IMR-90 (cell line): ENCODE results near the gene MTHFD2. TPM values are rescaled to one million over a fixed set of nuclear protein-coding genes. Genes with fewer than 3 reads are reported as not detected.

ENCODE experiments used
- ATAC-seq: fragments of 200-7000 bp; cut with Tn5 transposase; 2 replicates; pipeline ENCODE4 v1.9.1; 2020; ENCODE audit warnings: low read depth, mild to moderate bottlenecking, moderate library complexity
- BruUV-seq: library from RNA; stranded (reverse); fragments of 400-500 nt; replicated peaks from 2 replicates; lab custom pipeline; 2021; lab: Mats Ljungman, UMichigan
- CTCF ChIA-PET: fragments of 300-600 bp; formaldehyde crosslinking; extraction: SDS; loops from one replicate; lab custom pipeline; 2021; ENCODE audit warnings: antibody characterized with exemption; lab: Yijun Ruan, JAX
- POLR2A ChIA-PET: fragments of 300-600 bp; sonication (Branson Sonifier 250); formaldehyde crosslinking; loops from one replicate; lab custom pipeline; 2022; ENCODE audit warnings: antibody characterized with exemption; ENCODE audit not compliant: unreplicated experiment; lab: Charles Lee
- DNase-seq: peaks from one replicate; pipeline ENCODE4 v3.0.0; 2013
- H2AFZ ChIP-seq: replicated peaks from 2 replicates; pipeline ENCODE3; 2013; ENCODE audit warnings: low read length, mild to moderate bottlenecking; ENCODE audit not compliant: poor library complexity
- H2AK5ac ChIP-seq: 2 replicates; pipeline ENCODE4 v1.6.1; 2013; ENCODE audit warnings: low read depth, low read length, inconsistent platforms
- H2AK9ac ChIP-seq: replicated peaks from 2 replicates; pipeline ENCODE3; 2013; ENCODE audit warnings: mild to moderate bottlenecking, low read depth, low read length, moderate library complexity; ENCODE audit not compliant: poor library complexity
- H2BK120ac ChIP-seq: 2 replicates; pipeline ENCODE4 v1.6.1; 2013; ENCODE audit warnings: low read depth, low read length, inconsistent platforms
- H2BK15ac ChIP-seq: 3 replicates; pipeline ENCODE4 v1.6.1; 2013; ENCODE audit warnings: low read depth, low read length, inconsistent platforms
- H2BK20ac ChIP-seq: 2 replicates; pipeline ENCODE4 v1.6.1; 2013; ENCODE audit warnings: low read depth, mild to moderate bottlenecking, inconsistent platforms, low read length, moderate library complexity
- H2BK5ac ChIP-seq: 2 replicates; pipeline ENCODE4 v1.6.1; 2013; ENCODE audit warnings: mild to moderate bottlenecking, low read depth, low read length, inconsistent platforms; ENCODE audit not compliant: poor library complexity, severe bottlenecking
- H3K14ac ChIP-seq: replicated peaks from 2 replicates; pipeline ENCODE4 v1.6.1; 2013; ENCODE audit warnings: low read depth, low read length, inconsistent platforms
- H3K18ac ChIP-seq: 2 replicates; pipeline ENCODE4 v1.6.1; 2013; ENCODE audit warnings: low read depth, low read length, control low read depth
- H3K23ac ChIP-seq: 2 replicates; pipeline ENCODE4 v1.6.1; 2013; ENCODE audit warnings: low read depth, low read length, inconsistent platforms
- H3K27ac ChIP-seq: 2 replicates; pipeline ENCODE4 v1.5.1; 2013; ENCODE audit warnings: mild to moderate bottlenecking, control low read depth, low read length; ENCODE audit not compliant: insufficient read depth
- H3K27me3 ChIP-seq: 2 replicates; pipeline ENCODE4 v1.6.1; 2013; ENCODE audit warnings: low read length; ENCODE audit not compliant: control insufficient read depth, insufficient read depth
- H3K36me3 ChIP-seq: 2 replicates; pipeline ENCODE4 v1.6.1; 2013; ENCODE audit warnings: low read length, mixed read lengths; ENCODE audit not compliant: control insufficient read depth, insufficient read depth
- H3K4ac ChIP-seq: 2 replicates; pipeline ENCODE4 v1.6.1; 2013; ENCODE audit warnings: low read depth, low read length, inconsistent platforms
- H3K4me1 ChIP-seq: 2 replicates; pipeline ENCODE4 v1.6.1; 2013; ENCODE audit warnings: low read length, mixed read lengths; ENCODE audit not compliant: control insufficient read depth, insufficient read depth
- H3K4me2 ChIP-seq: 2 replicates; pipeline ENCODE4 v1.6.1; 2013; ENCODE audit warnings: low read depth, mild to moderate bottlenecking, control low read depth, low read length, moderate library complexity
- H3K4me3 ChIP-seq: 2 replicates; pipeline ENCODE4 v1.5.1; 2013; ENCODE audit warnings: low read depth, mild to moderate bottlenecking, control low read depth, low read length, moderate library complexity; ENCODE audit not compliant: insufficient read depth
- H3K56ac ChIP-seq: 2 replicates; pipeline ENCODE4 v1.6.1; 2013; ENCODE audit warnings: low read length, inconsistent platforms; ENCODE audit not compliant: insufficient read depth; ENCODE audit errors: extremely low read depth
- H3K79me1 ChIP-seq, 2 experiments: 2 replicates each; pipeline ENCODE4 v1.6.1; 2013; ENCODE audit warnings: low read length in 2 of 2, inconsistent platforms in 1 of 2, low read depth in 1 of 2
- H3K9ac ChIP-seq: 2 replicates; pipeline ENCODE4 v1.6.1; 2013; ENCODE audit warnings: low read depth, low read length, control low read depth
- H3K9me1 ChIP-seq: 2 replicates; pipeline ENCODE4 v1.6.1; 2013; ENCODE audit warnings: low read length, inconsistent platforms; ENCODE audit not compliant: insufficient read depth
- H3K9me3 ChIP-seq: 2 replicates; pipeline ENCODE4 v1.6.1; 2013; ENCODE audit warnings: low read length; ENCODE audit not compliant: control insufficient read depth, insufficient read depth
- H4K20me1 ChIP-seq: 2 replicates; pipeline ENCODE4 v1.6.1; 2013; ENCODE audit warnings: low read length, inconsistent platforms; ENCODE audit not compliant: insufficient read depth
- H4K5ac ChIP-seq: 2 replicates; pipeline ENCODE4 v1.6.1; 2013; ENCODE audit warnings: mild to moderate bottlenecking, low read depth, low read length, control low read depth
- H4K8ac ChIP-seq, 2 experiments: 2 replicates each; pipeline ENCODE4 v1.6.1; 2013; ENCODE audit warnings: low read depth in 2 of 2, low read length in 2 of 2, control low read depth in 1 of 2, inconsistent platforms in 1 of 2
- H4K91ac ChIP-seq: 2 replicates; pipeline ENCODE4 v1.6.1; 2013; ENCODE audit warnings: low read depth, low read length, inconsistent platforms; ENCODE audit not compliant: insufficient read depth
- FOS ChIP-seq: fragments of 150-350 bp; IDR thresholded peaks from 2 replicates; pipeline ENCODE4 v1.6.1; 2016; ENCODE audit warnings: low read depth, low read length
- RAD21 ChIP-seq: IDR thresholded peaks from 2 replicates; pipeline ENCODE4 v1.6.1; 2012; ENCODE audit warnings: low read length, improper control_type of control experiment
- RCOR1 ChIP-seq: IDR thresholded peaks from 2 replicates; pipeline ENCODE4 v1.6.1; 2012; ENCODE audit warnings: mild to moderate bottlenecking, low read length, improper control_type of control experiment; ENCODE audit not compliant: insufficient replicate concordance
- WGBS, 2 experiments: methylation state at CpG; one replicate each; pipeline versions ENCODE4 v1.1.5 to v1.1.7; 2013; ENCODE audit warnings: missing lambda C conversion rate in 2 of 2; ENCODE audit not compliant: insufficient read length in 1 of 2; ENCODE audit errors: extremely low coverage in 2 of 2; 5-methylcytosine and 5-hydroxymethylcytosine counted together
- dilution Hi-C: fragments of 300-500 bp; cut with HindIII; formaldehyde crosslinking; loops from one replicate; pipeline ENCODE4 v1.14.3; 2018; ENCODE audit warnings: low sequenced_read_pairs; ENCODE audit not compliant: unreplicated experiment
- in situ Hi-C: fragments of 300-500 bp; cut with MboI; formaldehyde crosslinking; loops from 3 replicates; pipeline ENCODE4 v1.14.3; 2019; ENCODE audit warnings: low sequenced_read_pairs, inconsistent platforms, mixed read lengths
- intact Hi-C: fragments of 100-400 bp; cut with micrococcal nuclease; formaldehyde crosslinking; loops from 2 replicates; pipeline ENCODE4 v1.10.0; 2022
- polyA plus RNA-seq, 3 experiments: library from polyadenylated mRNA; depleted of rRNA; stranded (reverse); fragments of >200 nt; gene quantifications; 2 replicates each; pipeline ENCODE4 v1.2.3, GENCODE V29; 2012; ENCODE audit warnings: low replicate concordance in 1 of 3
- total RNA-seq: library from RNA; depleted of rRNA; stranded (reverse); fragments of >200 nt; gene quantifications from 2 replicates; pipeline ENCODE4 v1.2.3, GENCODE V29; 2012
- TF ChIP-seq, protein P1 (sequence below): fragments of 150-350 bp; IDR thresholded peaks from 2 replicates; pipeline ENCODE4 v1.6.1; 2016; ENCODE audit warnings: low read depth, mild to moderate bottlenecking, low read length, moderate library complexity, borderline replicate concordance

Gene MTHFD2
- total and polyA plus RNA-seq, 2 of the 4 experiments (the other 2 are of a cell fraction): 66.8 to 122 TPM

DNA sequence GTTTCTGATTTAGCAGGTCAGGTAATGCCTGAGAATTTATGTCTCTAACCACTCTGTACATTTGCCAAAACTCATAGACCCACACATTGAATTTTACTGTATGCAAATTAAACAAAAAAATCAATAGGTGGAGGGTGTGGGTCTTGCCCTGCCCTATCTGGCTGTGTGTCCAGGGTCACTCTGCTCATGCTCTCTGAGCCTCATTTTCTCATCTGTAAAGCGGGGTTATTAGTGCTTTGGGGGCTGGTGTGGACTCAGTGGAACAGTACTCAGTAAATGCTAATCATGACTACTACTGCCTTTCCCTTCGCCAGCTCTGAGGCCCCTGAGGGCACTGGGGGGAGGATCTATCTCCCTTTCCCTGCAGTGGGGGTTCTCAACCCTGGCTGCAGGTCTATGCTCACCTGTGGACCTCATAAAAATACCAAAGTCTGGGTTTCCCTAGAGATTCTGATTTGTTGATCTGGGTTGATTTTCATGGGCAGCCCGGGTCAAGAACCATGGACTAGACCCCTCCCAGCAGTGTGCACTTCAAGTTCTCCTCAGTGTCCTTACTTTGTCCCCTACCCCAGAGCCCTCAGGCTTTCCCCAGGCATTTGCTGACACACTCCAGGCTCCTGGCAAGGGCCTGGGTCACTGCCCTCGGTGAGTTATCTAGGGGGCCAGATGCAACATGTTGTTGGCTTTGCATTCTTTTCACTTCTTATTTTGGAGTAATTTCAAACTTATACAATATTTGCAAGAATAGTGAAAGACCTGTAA is 27.5 kb downstream of the MTHFD2 start (continued):
- TF ChIP-seq, protein P1, sequence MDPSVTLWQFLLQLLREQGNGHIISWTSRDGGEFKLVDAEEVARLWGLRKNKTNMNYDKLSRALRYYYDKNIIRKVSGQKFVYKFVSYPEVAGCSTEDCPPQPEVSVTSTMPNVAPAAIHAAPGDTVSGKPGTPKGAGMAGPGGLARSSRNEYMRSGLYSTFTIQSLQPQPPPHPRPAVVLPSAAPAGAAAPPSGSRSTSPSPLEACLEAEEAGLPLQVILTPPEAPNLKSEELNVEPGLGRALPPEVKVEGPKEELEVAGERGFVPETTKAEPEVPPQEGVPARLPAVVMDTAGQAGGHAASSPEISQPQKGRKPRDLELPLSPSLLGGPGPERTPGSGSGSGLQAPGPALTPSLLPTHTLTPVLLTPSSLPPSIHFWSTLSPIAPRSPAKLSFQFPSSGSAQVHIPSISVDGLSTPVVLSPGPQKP: no peak
- TF ChIP-seq FOS: no peak

DNA sequence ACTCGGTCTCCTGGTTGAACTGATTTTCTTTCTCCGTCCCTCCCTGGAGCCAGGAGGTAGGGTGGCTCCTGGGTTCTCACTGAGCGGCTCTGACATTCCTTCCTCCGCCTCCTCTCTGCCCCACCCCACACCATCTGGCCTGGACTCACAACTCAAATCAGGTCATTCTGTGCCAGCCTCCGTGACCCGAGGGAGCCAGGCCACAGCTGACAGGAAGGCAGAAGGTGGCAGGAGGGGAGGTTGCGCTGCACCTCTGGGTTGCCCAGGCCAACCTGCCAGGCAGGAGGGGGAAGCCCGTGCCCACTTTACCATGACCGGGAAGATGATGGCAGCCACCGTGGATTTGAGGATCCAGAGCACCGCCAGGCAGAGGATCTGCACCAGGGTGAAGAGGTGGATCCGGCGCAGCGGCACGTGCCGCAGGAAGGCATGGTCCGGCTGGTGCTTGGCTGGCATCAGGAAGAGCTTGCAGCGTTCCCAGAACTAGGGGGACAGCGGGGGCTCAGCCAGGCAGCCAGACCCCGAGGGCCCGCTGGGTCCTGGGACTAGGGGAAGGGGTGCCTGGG is 28.3 kb downstream of the MTHFD2 start:
- WGBS, 2 experiments: 71% methylated on average over 8 of the region's 21 CpGs; no CpG with 5 or more reads in 1 of the 2 experiments
- Histone ChIP-seq H2BK120ac (no peak overlapping the region), H3K9me3 (no peaks in the 10 kb centered on the region), H2BK20ac (no peak overlapping the region), H3K27ac (no peak overlapping the region), H2AK9ac (no peak overlapping the region), H3K79me1 (no peaks in the 10 kb centered on the region), H2BK15ac (no peak overlapping the region), H3K27me3 (peaks cover 8% of the 10 kb centered on the region; the same call in 1 of the 2 replicates), H3K36me3 (no peaks in the 10 kb centered on the region; the same call in 1 of the 2 replicates), H3K18ac (no peak overlapping the region), H4K20me1 (peaks cover 7% of the 10 kb centered on the region; the same call in 1 of the 2 replicates), H3K9ac (no peak overlapping the region), H4K5ac (no peak overlapping the region), H4K91ac (no peak overlapping the region), H3K4me3 (no peak overlapping the region), H3K56ac (no peak overlapping the region), H3K14ac (no peak overlapping the region), H2AFZ (no peak overlapping the region), H3K4me1 (peaks cover 2% of the 10 kb centered on the region; the same call in 1 of the 2 replicates), H3K23ac (no peak overlapping the region), H2AK5ac (no peak overlapping the region), H4K8ac (no peak overlapping the region), H3K9me1 (peaks cover 7% of the 10 kb centered on the region; the same call in 1 of the 2 replicates), H3K4me2 (no peak overlapping the region), H2BK5ac (no peak overlapping the region), H3K4ac (no peak overlapping the region)
- TF ChIP-seq RCOR1 (no peak), RAD21 (no peak)
- intact Hi-C loops: no loop called here
- no peak for ATAC-seq
- ChIA-PET POLR2A (no interaction called here), CTCF (no interaction called here)
- dilution Hi-C loops: no loop called here
- no peak for DNase-seq
- in situ Hi-C loops: no loop called here
- BruUV-seq: no TSS peak
